NCI-H1105 treated with DMSO at 0.1 percent for 48 hours (cell line): ENCODE data around the gene BRD4.
A peak's percentile ranks its signal among the peaks of the same experiment; 100 is the strongest.
"Not testable (repeated sequence)": the region's sequence is repeated elsewhere in the genome, so short reads cannot be mapped to it uniquely, and the experiment has no call there.

Experiments used
- DNase-seq: peaks from one replicate; lab custom pipeline; 2025; lab: John Stamatoyannopoulos, UW

BRD4 gene

GRCh38 chr19:15332311-15332996 is at the start of gene BRD4:
Gene BRD4, minus strand, starts transcription at chr19:15332539. Its CDS starts 59,440 bp downstream, at chr19:15273099.
- DNase-seq, result peak; percentile 42

GRCh38 chr19:15381864-15382263 is 49.5 kb upstream of the BRD4 start:
- DNase-seq, result no peak

DNA sequence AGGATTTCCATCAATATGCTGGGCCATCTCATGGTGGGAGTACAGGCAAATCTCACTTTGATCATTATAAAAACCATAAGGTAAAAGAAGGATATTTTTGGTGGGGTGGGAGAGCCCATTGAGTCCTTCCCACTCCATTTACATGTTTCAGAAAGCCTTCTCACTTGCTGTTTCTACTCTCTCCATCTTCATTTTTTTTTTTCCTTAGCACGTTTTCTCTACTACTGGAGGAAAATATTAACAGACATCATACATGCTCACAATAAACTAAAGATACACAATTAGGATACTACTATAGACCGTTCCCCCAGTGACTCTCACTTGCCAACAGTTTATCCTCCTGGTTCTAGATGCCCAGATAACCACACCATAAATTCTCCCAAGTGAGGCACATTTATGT is 49.1 kb upstream of the BRD4 start:
- no peak for DNase-seq

DNA sequence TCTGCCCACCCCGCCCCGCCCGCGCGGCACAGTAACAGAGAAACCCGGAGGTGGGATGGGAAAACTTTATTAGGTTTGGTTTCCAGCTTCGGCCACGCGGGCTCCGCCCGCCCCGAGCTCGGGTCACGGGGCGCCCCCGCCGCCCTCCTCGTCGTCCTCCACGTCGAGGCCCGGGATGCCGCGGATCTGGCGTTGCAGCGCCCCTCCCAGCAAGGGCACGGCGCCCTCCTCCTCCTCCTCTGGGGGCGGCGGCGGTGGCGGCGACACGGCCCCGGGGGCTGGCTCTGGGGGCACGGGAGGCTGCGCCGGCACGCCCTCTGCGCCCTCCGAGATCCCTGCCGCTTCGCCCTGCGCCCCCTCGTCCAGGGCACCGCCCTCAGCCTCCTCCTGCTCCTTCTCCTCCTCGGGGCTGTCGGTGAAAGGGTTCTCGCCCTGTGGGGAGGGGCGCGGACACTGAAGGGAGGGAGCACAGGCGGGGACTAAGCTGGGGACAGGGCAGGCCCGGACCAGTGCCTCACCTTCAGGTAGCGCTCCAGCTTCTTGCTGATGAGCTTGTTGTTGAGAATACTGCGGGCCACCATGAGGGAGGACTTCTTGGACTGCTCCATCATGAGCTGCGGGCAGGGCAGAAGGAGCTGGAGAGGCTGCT is 47.8 kb upstream of the BRD4 start:
- peak; percentile 84 for DNase-seq

DNA sequence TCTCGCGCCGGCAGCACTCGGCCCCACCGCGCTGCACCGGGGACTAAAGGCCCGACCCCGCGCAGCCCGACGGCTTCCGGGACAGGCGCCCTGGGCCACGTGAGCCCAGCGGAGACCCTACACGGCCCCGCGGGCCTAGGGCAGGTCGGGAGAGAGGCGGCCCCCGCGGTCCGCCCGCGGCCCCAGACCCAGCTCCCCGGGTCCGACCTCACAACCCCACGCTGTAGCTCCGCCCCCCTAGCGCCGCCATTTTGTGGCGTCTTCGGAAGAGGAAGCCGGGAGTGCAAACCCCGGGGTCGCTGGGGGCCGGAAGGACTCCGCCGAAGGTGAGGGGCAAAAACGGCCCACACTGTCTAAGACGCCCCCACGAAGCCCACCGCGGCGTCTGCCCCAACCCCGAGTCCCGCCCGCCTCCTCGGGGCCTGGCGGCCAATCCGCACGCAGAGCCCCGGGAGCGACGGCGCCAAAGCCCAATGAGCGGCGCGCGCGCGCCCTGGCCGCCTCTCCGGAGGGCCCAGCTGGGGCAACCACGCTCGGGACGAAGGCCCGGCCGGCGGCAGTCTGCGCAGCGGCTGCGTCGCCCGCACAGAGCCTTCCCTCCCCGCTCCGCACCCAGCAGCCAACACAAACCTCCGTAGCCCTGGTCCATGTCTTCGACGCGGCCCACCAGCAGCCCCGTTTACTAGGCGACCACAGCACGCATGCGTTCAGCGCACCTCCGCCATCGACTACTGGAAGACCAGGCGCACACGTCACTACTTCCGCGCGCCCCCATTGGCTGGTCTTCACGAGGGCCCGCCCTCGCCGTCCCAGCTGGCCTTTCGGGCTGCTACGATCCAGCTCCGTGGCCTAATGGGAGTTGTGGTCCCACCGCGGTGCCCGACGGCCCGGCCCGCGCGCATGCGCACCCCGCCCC is 47.0 kb upstream of the BRD4 start, which contains the start of gene AKAP8:
Gene AKAP8, minus strand, starts transcription at position 705 of the 916 bp plus-strand sequence. Its CDS starts 56 bp downstream, at position 649.
- DNase-seq, result peak; percentile 98

GRCh38 chr19:15378534-15379082 is 46.3 kb upstream of the BRD4 start:
- DNase-seq, result peak; percentile 10

- no peak for DNase-seq
Measured at GRCh38 chr19:15374796-15375440, 42.6 kb upstream of the BRD4 start.

GRCh38 chr19:15374105-15374651 is 41.8 kb upstream of the BRD4 start:
- no peak for DNase-seq

- DNase-seq, result no peak
Measured at GRCh38 chr19:15373644-15374043, 41.3 kb upstream of the BRD4 start.

DNA sequence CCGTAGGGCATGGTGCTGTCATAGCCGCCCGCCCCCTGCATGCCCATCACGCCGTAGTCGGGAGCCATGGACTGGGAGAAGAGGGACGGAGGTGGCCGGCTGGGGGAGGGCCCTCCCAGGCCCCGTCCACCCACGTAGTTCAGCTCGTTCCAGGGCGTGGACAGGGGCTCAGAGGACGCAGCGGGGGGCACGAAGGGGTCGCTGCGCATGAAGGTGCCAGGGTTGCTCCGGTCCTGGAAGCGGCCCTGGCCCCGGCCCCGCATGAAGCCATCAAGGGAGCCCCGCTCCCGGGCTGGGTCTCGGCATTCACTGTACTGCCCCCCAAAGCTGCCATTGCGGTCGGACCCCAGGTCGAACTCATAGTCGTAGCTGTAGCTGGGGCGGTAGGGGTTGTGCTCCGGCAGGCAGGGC is 40.6 kb upstream of the BRD4 start:
- DNase-seq, result no peak

DNA sequence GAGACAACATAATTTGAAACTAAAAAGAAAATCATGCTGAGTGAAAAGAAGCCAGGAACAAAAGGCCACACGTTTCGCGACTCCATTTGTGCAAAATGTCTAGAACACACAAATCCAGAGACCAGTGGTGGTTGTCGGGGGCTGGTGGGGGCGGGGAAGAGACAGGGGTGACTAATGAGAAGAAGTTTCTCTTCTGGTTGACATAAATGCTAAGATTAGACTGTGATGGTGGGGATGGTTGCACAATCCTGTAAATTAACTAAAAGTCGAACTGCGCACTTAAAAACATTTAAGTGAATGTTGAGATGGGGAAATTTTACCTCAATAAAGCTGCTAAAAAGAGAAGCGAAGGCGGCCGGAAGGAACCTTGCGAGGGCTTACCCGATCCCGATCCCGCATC is 40.1 kb upstream of the BRD4 start:
- DNase-seq, result no peak

DNA sequence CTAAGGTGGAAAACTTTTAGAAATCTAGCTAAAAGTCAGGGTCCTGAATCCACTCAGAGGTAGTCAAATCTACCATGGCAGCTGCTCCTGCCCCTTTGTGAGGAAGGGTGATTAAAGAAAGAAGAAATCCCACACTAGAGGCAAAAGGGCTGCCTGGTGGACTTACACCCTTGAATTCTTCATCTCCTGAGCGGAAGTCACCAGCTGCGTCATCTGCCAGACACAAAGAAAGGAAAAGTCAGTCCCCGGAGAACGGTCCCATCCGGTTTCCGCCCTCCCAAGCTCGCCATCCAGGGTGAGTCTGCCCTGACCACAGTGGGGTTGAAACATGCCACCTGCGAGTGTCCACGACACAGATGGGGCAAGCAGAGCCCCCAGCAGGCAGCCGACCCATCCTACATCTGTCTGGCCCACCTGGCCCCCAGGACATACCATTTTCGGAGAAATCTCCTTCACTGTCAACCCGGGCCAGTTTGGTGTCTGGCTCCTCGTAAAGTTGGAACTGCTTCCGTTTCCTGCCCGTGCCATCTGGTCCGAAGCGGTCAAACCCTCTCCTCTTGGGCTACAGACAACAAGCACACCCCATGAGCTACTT is 39.5 kb upstream of the BRD4 start:
- DNase-seq, result no peak

GRCh38 chr19:15371119-15371518 is 38.8 kb upstream of the BRD4 start:
- no peak for DNase-seq

- DNase-seq, result no peak
Measured at GRCh38 chr19:15369594-15369891, 37.2 kb upstream of the BRD4 start.

DNA sequence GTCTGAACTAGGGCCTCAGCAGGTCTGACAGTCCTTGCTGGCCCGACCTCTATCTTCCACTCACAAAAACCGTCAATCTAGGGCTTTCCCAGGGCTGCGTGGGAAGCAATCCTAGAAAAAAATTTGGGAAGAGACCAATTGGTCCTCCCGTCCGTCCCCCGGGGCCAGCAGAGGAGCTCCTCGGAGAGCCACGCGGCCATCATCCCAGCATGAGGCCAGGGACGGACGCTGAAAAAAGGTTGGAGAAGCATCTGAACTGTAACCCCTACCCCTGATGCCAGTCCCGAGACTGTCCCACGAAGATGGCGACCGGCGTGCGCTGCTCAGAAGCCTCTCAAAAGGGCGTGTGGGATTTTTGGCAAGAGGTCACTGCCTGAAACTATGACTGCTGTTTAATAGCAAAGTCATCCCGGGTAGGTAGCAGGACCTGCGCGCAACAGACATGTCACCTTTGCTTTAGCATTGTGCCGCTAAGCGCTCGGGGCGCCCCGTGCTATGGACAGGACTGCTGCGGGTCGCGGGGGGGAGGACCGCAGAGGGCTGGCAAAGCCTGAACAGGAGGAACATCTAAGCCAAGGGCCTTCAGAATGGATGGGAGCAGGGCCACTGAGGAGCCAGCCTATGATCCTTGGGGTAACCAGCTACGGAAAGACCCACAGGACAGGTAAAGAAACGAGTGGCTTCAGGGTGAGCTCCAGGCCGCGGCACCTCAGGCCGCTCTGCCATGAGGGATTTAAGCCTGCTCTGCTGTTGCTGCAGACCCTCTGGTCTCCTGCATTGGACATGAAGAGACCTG is 36.7 kb upstream of the BRD4 start:
- DNase-seq, result no peak

GRCh38 chr19:15368051-15368632 is 35.8 kb upstream of the BRD4 start:
- no peak for DNase-seq

- no peak for DNase-seq
Measured at GRCh38 chr19:15367439-15367838, 35.1 kb upstream of the BRD4 start.

GRCh38 chr19:15365264-15365663 is 32.9 kb upstream of the BRD4 start:
- DNase-seq, result no peak

- DNase-seq, result not testable (repeated sequence)
Measured at GRCh38 chr19:15363791-15364190, 31.5 kb upstream of the BRD4 start.

DNA sequence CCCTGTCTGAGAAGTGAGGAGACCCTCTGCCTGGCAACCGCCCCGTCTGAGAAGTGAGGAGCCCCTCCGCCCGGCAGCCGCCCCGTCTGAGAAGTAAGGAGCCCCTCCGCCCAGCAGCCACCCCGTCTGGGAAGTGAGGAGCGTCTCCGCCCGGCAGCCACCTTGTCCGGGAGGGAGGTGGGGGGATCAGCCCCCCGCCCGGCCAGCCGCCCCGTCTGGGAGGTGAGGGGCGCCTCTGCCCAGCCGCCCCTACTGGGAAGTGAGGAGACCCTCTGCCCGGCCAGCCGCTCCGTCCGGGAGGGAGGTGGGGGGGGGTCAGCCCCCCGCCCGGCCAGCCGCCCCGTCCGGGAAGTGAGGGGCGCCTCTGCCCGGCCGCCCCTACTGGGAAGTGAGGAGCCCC is 30.7 kb upstream of the BRD4 start:
- not testable (repeated sequence) for DNase-seq
